A549 (cell line): ENCODE measurements around the gene AFF1. TPM values are rescaled to one million over a fixed set of nuclear protein-coding genes. Genes with fewer than 3 reads are reported as not detected.

Source experiments
- ATAC-seq, 2 experiments: fragments of 200-7000 bp in 1 of 2; fragments of >200 bp in 1 of 2; cut with Nextera tagmentation in 1 of 2; cut with Tn5 transposase in 1 of 2; 3 replicates each; pipeline versions ENCODE4 v1.8.0 to v1.9.1; 2018 to 2020; ENCODE audit warnings: mild to moderate bottlenecking in 1 of 2, moderate library complexity in 1 of 2
- CTCF ChIA-PET: fragments of 300-600 bp; sonication (Branson Sonifier 250); formaldehyde crosslinking; extraction: SDS; loops from one replicate; lab custom pipeline; 2021; ENCODE audit warnings: antibody characterized with exemption, inconsistent platforms; lab: Yijun Ruan, JAX
- POLR2A ChIA-PET: fragments of 350-600 bp; formaldehyde crosslinking; extraction: SDS; loops from one replicate; lab custom pipeline; 2021; ENCODE audit warnings: antibody characterized with exemption, inconsistent platforms; lab: Yijun Ruan, JAX
- DNase-seq, 2 experiments: peaks; one replicate each; pipeline versions ENCODE4 v3.0.0 to v3.0.0-alpha.2; 2011 to 2016; ENCODE audit warnings: low read depth in 1 of 2, low spot score in 1 of 2
- FAIRE-seq: peaks from 2 replicates; lab custom pipeline; 2011; peaks lifted over from hg19 to GRCh38; lab: Jason Lieb, UNC
- H3K27ac ChIP-seq, 2 experiments: fragments of >200 bp; sonication (Bioruptor Twin); formaldehyde crosslinking; 3 replicates each; pipeline ENCODE4 v1.5.1; 2016 to 2017
- H3K4me1 ChIP-seq: fragments of >200 bp; sonication (Bioruptor Twin); formaldehyde crosslinking; 3 replicates; pipeline ENCODE4 v1.6.1; 2016
- H3K4me2 ChIP-seq: fragments of >200 bp; sonication (Bioruptor Twin); formaldehyde crosslinking; 3 replicates; pipeline ENCODE4 v1.6.1; 2016
- H3K4me3 ChIP-seq: fragments of >200 bp; sonication (Bioruptor Twin); formaldehyde crosslinking; 3 replicates; pipeline ENCODE4 v1.5.1; 2016
- H3K9me3 ChIP-seq: fragments of >200 bp; sonication (Bioruptor Twin); formaldehyde crosslinking; 3 replicates; pipeline ENCODE4 v1.6.1; 2016
- ATOH8 ChIP-seq: fragments of 250-450 bp; sonication (Bioruptor Pico); IDR thresholded peaks from 2 replicates; pipeline ENCODE4 v1.5.0; 2020; ENCODE audit warnings: low read depth, mild to moderate bottlenecking, moderate library complexity
- BCL3 ChIP-seq: fragments of >200 bp; sonication (Bioruptor Twin); formaldehyde crosslinking; IDR thresholded peaks from 3 replicates; pipeline ENCODE4 v1.6.1; 2016
- CBX2 ChIP-seq: fragments of 200-600 bp; sonication (generic); IDR thresholded peaks from 2 replicates; pipeline ENCODE4 v1.6.1; 2016; ENCODE audit warnings: low read depth, mild to moderate bottlenecking, borderline replicate concordance
- CBX8 ChIP-seq: fragments of 200-600 bp; sonication (generic); IDR thresholded peaks from 2 replicates; pipeline ENCODE4 v1.6.1; 2016
- CHD2 ChIP-seq: fragments of 150-350 bp; IDR thresholded peaks from 2 replicates; pipeline ENCODE4 v1.6.1; 2014; ENCODE audit warnings: low read length; ENCODE audit not compliant: partially characterized antibody
- EHMT2 ChIP-seq: fragments of 200-600 bp; sonication (generic); IDR thresholded peaks from 2 replicates; pipeline ENCODE4 v1.6.1; 2016; ENCODE audit warnings: antibody characterized with exemption, low read depth, mild to moderate bottlenecking, moderate library complexity
- ELK1 ChIP-seq: fragments of 150-350 bp; IDR thresholded peaks from 2 replicates; pipeline ENCODE4 v1.6.1; 2014; ENCODE audit warnings: low read depth, mild to moderate bottlenecking, low read length
- GATA3 ChIP-seq: IDR thresholded peaks from 2 replicates; pipeline ENCODE4 v1.6.1; 2012; ENCODE audit warnings: borderline replicate concordance
- HES2 ChIP-seq: fragments of >200 bp; sonication (Bioruptor Twin); formaldehyde crosslinking; IDR thresholded peaks from 2 replicates; pipeline ENCODE4 v1.6.1; 2016
- HOXB13 ChIP-seq: fragments of 250-450 bp; sonication (Bioruptor Pico); IDR thresholded peaks from 2 replicates; pipeline ENCODE4 v1.5.0; 2020; ENCODE audit warnings: low read depth, mild to moderate bottlenecking, moderate library complexity
- NFE2L2 ChIP-seq: fragments of 150-350 bp; conservative IDR thresholded peaks from 2 replicates; pipeline ENCODE4 v1.6.1; 2014; ENCODE audit warnings: low read length
- NPAS2 ChIP-seq: fragments of 250-450 bp; sonication (Bioruptor Pico); IDR thresholded peaks from 2 replicates; pipeline ENCODE4 v1.8.0; 2022; ENCODE audit warnings: mild to moderate bottlenecking, moderate library complexity, borderline replicate concordance
- NR3C1 ChIP-seq: fragments of >200 bp; sonication (Bioruptor Twin); formaldehyde crosslinking; IDR thresholded peaks from 3 replicates; pipeline ENCODE4 v1.6.1; 2017
- PBX3 ChIP-seq: IDR thresholded peaks from 2 replicates; pipeline ENCODE4 v1.6.1; 2012
- PHF8 ChIP-seq: fragments of 200-600 bp; sonication (generic); IDR thresholded peaks from 2 replicates; pipeline ENCODE4 v1.6.1; 2016; ENCODE audit warnings: low read depth, mild to moderate bottlenecking, antibody characterized with exemption, moderate library complexity, borderline replicate concordance
- POLR2A ChIP-seq: IDR thresholded peaks from 2 replicates; pipeline ENCODE4 v1.6.1; 2012; ENCODE audit warnings: mild to moderate bottlenecking, low read length
- POLR2AphosphoS2 ChIP-seq: conservative IDR thresholded peaks from 2 replicates; pipeline ENCODE4 v1.6.1; 2012; ENCODE audit warnings: low read length, improper control_type of control experiment, inconsistent platforms
- RAD21 ChIP-seq, 2 experiments: fragments of >200 bp in 1 of 2; sonication (Bioruptor Twin) in 1 of 2; formaldehyde crosslinking in 1 of 2; IDR thresholded peaks in 1 of 2; conservative IDR thresholded peaks in 1 of 2; 2 replicates in 1 of 2; 3 replicates in 1 of 2; pipeline ENCODE4 v1.6.1; 2012 to 2018; ENCODE audit warnings: inconsistent platforms in 1 of 2
- RCOR1 ChIP-seq: fragments of 150-350 bp; IDR thresholded peaks from 2 replicates; pipeline ENCODE4 v1.6.1; 2014; ENCODE audit warnings: antibody characterized with exemption, low read length, low read depth
- REST ChIP-seq: fragments of 200-600 bp; sonication (generic); IDR thresholded peaks from 2 replicates; pipeline ENCODE4 v1.6.1; 2016; ENCODE audit warnings: antibody characterized with exemption, mild to moderate bottlenecking, moderate library complexity
- RFX5 ChIP-seq: fragments of 450-650 bp; IDR thresholded peaks from 2 replicates; pipeline ENCODE4 v1.7.1; 2014; ENCODE audit warnings: antibody characterized with exemption, mild to moderate bottlenecking, moderate library complexity
- SREBF2 ChIP-seq: fragments of 450-650 bp; IDR thresholded peaks from 2 replicates; pipeline ENCODE4 v1.6.1; 2014; ENCODE audit warnings: mild to moderate bottlenecking, moderate library complexity
- TP53 ChIP-seq: fragments of 250-450 bp; sonication (Bioruptor Pico); IDR thresholded peaks from 2 replicates; pipeline ENCODE4 v1.5.0; 2021; ENCODE audit warnings: mild to moderate bottlenecking, moderate library complexity
- ZC3H11A ChIP-seq: fragments of 450-650 bp; IDR thresholded peaks from 2 replicates; pipeline ENCODE4 v1.6.1; 2014; ENCODE audit warnings: antibody characterized with exemption, mild to moderate bottlenecking
- ZFP36 ChIP-seq: fragments of 450-650 bp; IDR thresholded peaks from 2 replicates; pipeline ENCODE4 v1.6.1; 2014; ENCODE audit warnings: borderline replicate concordance; ENCODE audit not compliant: partially characterized antibody
- ZNF302 ChIP-seq: fragments of 250-450 bp; sonication (Bioruptor Pico); IDR thresholded peaks from 2 replicates; pipeline ENCODE4 v1.9.0; 2021; ENCODE audit warnings: inconsistent platforms, mild to moderate bottlenecking, moderate library complexity
- ZSCAN20 ChIP-seq: fragments of 250-450 bp; sonication (Bioruptor Pico); IDR thresholded peaks from 2 replicates; pipeline ENCODE4 v1.8.0; 2022; ENCODE audit warnings: mild to moderate bottlenecking, moderate library complexity
- WGBS: methylation state at CpG from one replicate; pipeline ENCODE4 v1.1.6; 2017; ENCODE audit errors: missing lambda C conversion rate; 5-methylcytosine and 5-hydroxymethylcytosine counted together
- polyA plus RNA-seq, 4 experiments: library from polyadenylated mRNA; depleted of rRNA in 3 of 4; stranded (reverse); fragments of >200 nt; fragmentation: RNase III in 1 of 4; extraction: RNeasy Plus Mini Kit Qiagen cat#74134 plus additional on column Dnase treatment in 1 of 4; gene quantifications; 2 replicates in 3 of 4; 3 replicates in 1 of 4; pipeline ENCODE4 v1.2.3, GENCODE V29; 2011 to 2017

The AFF1 gene
- polyA plus RNA-seq, 2 of the 4 experiments (the other 2 are of a cell fraction) = 13.7 to 15.4 TPM

- WGBS = 63% methylated on average over 4 of the region's 4 CpGs
- H3K27ac ChIP-seq = no peak overlapping the region
- no peak for FAIRE-seq
- ChIA-PET POLR2A (no interaction called here), CTCF (interaction anchor here (0.9 to 1.5 kb wide), 6 partner anchors 8 to 312 kb away, joined by 3 to 5 read pairs (median 3); no protein-coding TSS in a partner anchor)
- ATAC-seq = no peak
- no peak overlapping the region for H3K4me3 ChIP-seq
- DNase-seq = no peak
- no peak for TF ChIP-seq ZC3H11A
- TF ChIP-seq SREBF2 = no peak
- TF ChIP-seq POLR2AphosphoS2 = no peak
- no peak for TF ChIP-seq ATOH8 (CRISPR knock-in tag)
- no peak for TF ChIP-seq EHMT2
- TF ChIP-seq HES2 = no peak
- TF ChIP-seq NPAS2 (CRISPR knock-in tag) = no peak
- no peak for TF ChIP-seq CBX8
- TF ChIP-seq POLR2A = no peak
- no peak for TF ChIP-seq RCOR1
- no peak for TF ChIP-seq CBX2
- no peak for TF ChIP-seq CHD2
- no peak for TF ChIP-seq RFX5
- no peak for TF ChIP-seq TP53 (CRISPR knock-in tag)
- no peak for TF ChIP-seq ZSCAN20 (CRISPR knock-in tag)
- TF ChIP-seq NR3C1 = no peak
- TF ChIP-seq, all 56 proteins: peak for 0
- no peaks in the 10 kb centered on the region for H3K4me1 ChIP-seq
- no peaks in the 10 kb centered on the region for H3K9me3 ChIP-seq
- H3K4me2 ChIP-seq = no peak overlapping the region
Observed at GRCh38 chr4:87153078-87153870, 218.5 kb downstream of the AFF1 start.

- POLR2A ChIA-PET = no interaction called here
- no peak for FAIRE-seq
- no peaks in the 10 kb centered on the region for H3K9me3 ChIP-seq
- no peak for DNase-seq
- CTCF ChIA-PET = no interaction called here
- H3K4me3 ChIP-seq = no peak overlapping the region
- no peaks in the 10 kb centered on the region for H3K4me1 ChIP-seq
- no peak for TF ChIP-seq BCL3
- no peak for TF ChIP-seq RAD21 (conservative IDR thresholded peaks at IDR 0.05 in 1 of 2, IDR thresholded peaks at IDR 0.05 in 1 of 2)
- no peak for TF ChIP-seq ZNF302 (CRISPR knock-in tag)
- no peak for TF ChIP-seq REST
- no peak for TF ChIP-seq NFE2L2
- TF ChIP-seq HOXB13 (CRISPR knock-in tag) = no peak
- no peak for TF ChIP-seq CBX8
- TF ChIP-seq PBX3 = no peak
- no peak for TF ChIP-seq GATA3
- no peak for TF ChIP-seq ZC3H11A
- no peak for TF ChIP-seq PHF8
- no peak for TF ChIP-seq ELK1
- no peak for TF ChIP-seq CHD2
- no peak for TF ChIP-seq RFX5
- no peak for TF ChIP-seq ZFP36
- 55% methylated on average over 1 of the region's 1 CpG for WGBS
- H3K4me2 ChIP-seq = no peak overlapping the region
- no peak for ATAC-seq
- H3K27ac ChIP-seq = no peak overlapping the region
Observed at GRCh38 chr4:87165892-87166291, 231.1 kb downstream of the AFF1 start.
